Hepatocyte (in vitro differentiated cells): ENCODE results near the gene SAPCD1. TPM values are rescaled to one million over a fixed set of nuclear protein-coding genes. Genes with fewer than 3 reads are reported as not detected.

Experiments used
- DNase-seq: peaks from one replicate; pipeline ENCODE4 v3.0.0-alpha.2; 2016; ENCODE audit warnings: low spot score
- H2AFZ ChIP-seq: fragments of 200-600 bp; sonication (generic); 2 replicates; pipeline ENCODE4 v1.6.0; 2016; ENCODE audit warnings: antibody characterized with exemption, mild to moderate bottlenecking
- H3K27ac ChIP-seq: fragments of 200-600 bp; sonication (generic); 2 replicates; pipeline ENCODE4 v1.5.1; 2016; ENCODE audit warnings: mild to moderate bottlenecking
- H3K27me3 ChIP-seq: fragments of 200-600 bp; sonication (generic); 2 replicates; pipeline ENCODE4 v1.6.1; 2016
- H3K36me3 ChIP-seq: fragments of 200-600 bp; sonication (generic); replicated peaks from 2 replicates; pipeline ENCODE4 v1.5.1; 2016; ENCODE audit warnings: low read depth; ENCODE audit not compliant: insufficient read depth
- H3K4me1 ChIP-seq: fragments of 200-600 bp; sonication (generic); 2 replicates; pipeline ENCODE4 v1.5.1; 2016; ENCODE audit warnings: mild to moderate bottlenecking, moderate library complexity; ENCODE audit not compliant: insufficient read depth
- H3K4me2 ChIP-seq: fragments of 200-600 bp; sonication (generic); 2 replicates; pipeline ENCODE4 v1.6.0; 2016
- H3K4me3 ChIP-seq: fragments of 200-600 bp; sonication (generic); 2 replicates; pipeline ENCODE4 v1.5.1; 2016; ENCODE audit warnings: mild to moderate bottlenecking
- H3K79me2 ChIP-seq: fragments of 200-600 bp; sonication (generic); 2 replicates; pipeline ENCODE4 v1.6.0; 2017; ENCODE audit warnings: mild to moderate bottlenecking
- H3K9me2 ChIP-seq: fragments of 200-600 bp; sonication (generic); replicated peaks from 2 replicates; pipeline ENCODE4 v1.6.0; 2017; ENCODE audit warnings: mild to moderate bottlenecking; ENCODE audit not compliant: insufficient read depth
- H3K9me3 ChIP-seq: fragments of 200-600 bp; sonication (generic); 2 replicates; pipeline ENCODE4 v1.5.1; 2016; ENCODE audit warnings: low read depth, mild to moderate bottlenecking
- H4K20me1 ChIP-seq: fragments of 200-600 bp; sonication (generic); 2 replicates; pipeline ENCODE4 v1.6.0; 2016; ENCODE audit warnings: mild to moderate bottlenecking; ENCODE audit not compliant: insufficient read depth, poor library complexity, severe bottlenecking
- EZH2 ChIP-seq: fragments of 200-600 bp; sonication (generic); IDR thresholded peaks from 2 replicates; pipeline ENCODE4 v1.6.1; 2016; ENCODE audit warnings: antibody characterized with exemption, mild to moderate bottlenecking, borderline replicate concordance
- EZH2phosphoT487 ChIP-seq: fragments of 200-600 bp; sonication (generic); IDR thresholded peaks from one replicate; pipeline ENCODE4 v1.6.1; 2018; ENCODE audit warnings: antibody characterized with exemption, mild to moderate bottlenecking, low read depth, moderate library complexity; ENCODE audit not compliant: unreplicated experiment, severe bottlenecking
- WGBS: methylation state at CpG from one replicate; pipeline ENCODE4 v1.1.6; 2016; ENCODE audit warnings: low lambda C conversion rate; ENCODE audit errors: missing lambda C conversion rate; 5-methylcytosine and 5-hydroxymethylcytosine counted together
- polyA plus RNA-seq: library from polyadenylated mRNA; unstranded; fragments of >200 nt; fragmentation: Nextera tagmentation; extraction: Ambion mirVana; gene quantifications from 2 replicates; pipeline ENCODE4 v1.2.1, GENCODE V29; 2016
- total RNA-seq: library from RNA; depleted of rRNA; stranded (reverse); fragments of >200 nt; gene quantifications from 2 replicates; pipeline ENCODE4 v1.2.3, GENCODE V29; 2014
- TF ChIP-seq, protein P1 (sequence below): fragments of 200-600 bp; sonication (generic); IDR thresholded peaks from 2 replicates; pipeline ENCODE4 v1.5.1; 2016; ENCODE audit warnings: antibody characterized with exemption, mild to moderate bottlenecking; ENCODE audit not compliant: poor library complexity

The SAPCD1 gene
- total and polyA plus RNA-seq, 2 experiments from 2014 or later, result 1.4 to 2.0 TPM

DNA sequence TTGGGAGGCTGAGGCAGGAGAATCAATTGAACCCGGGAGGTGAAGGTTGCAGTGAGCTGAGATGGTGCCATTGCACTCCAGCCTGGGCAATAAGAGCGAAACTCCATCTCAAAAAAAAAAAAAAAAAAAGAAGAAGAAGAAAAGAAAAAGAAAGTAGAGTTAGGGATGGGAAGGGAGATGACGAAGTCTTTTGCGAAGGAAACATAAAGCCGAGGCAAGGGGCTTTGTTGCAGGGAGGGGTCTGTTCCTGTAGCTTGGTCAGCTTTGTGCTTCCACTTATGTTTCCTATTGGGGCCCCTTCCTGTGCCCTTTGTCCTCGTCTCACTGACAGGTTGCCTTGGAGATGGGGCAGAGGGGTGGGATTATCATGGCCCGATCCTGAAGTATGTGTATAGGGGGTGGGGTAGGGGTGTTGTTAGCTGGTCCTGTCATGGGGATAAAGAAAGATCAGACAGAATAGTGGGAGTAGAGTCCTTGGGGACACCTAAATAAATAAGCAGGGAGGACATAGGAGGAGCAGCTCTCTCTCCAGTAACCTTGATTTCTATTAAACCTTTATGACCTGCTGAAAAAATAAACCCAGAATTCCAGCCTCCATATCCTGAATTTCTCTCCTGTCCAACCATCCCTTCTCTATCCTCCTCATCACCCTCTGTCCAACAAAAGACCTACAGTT, 25.0 kb upstream of the SAPCD1 start:
- Histone ChIP-seq H3K36me3 (no peaks in the 10 kb centered on the region), H3K4me2 (peak overlapping the region; percentile 91), H3K27me3 (no peaks in the 10 kb centered on the region), H3K4me1 (peaks cover 37% of the 10 kb centered on the region), H4K20me1 (peaks cover 11% of the 10 kb centered on the region), H3K9me2 (no peaks in the 10 kb centered on the region), H2AFZ (no peak overlapping the region), H3K4me3 (no peak overlapping the region), H3K27ac (peak overlapping the region; percentile 99), H3K79me2 (peaks cover 44% of the 10 kb centered on the region), H3K9me3 (no peaks in the 10 kb centered on the region)
- TF ChIP-seq EZH2phosphoT487 (no peak), EZH2 (no peak)
- TF ChIP-seq, protein P1, sequence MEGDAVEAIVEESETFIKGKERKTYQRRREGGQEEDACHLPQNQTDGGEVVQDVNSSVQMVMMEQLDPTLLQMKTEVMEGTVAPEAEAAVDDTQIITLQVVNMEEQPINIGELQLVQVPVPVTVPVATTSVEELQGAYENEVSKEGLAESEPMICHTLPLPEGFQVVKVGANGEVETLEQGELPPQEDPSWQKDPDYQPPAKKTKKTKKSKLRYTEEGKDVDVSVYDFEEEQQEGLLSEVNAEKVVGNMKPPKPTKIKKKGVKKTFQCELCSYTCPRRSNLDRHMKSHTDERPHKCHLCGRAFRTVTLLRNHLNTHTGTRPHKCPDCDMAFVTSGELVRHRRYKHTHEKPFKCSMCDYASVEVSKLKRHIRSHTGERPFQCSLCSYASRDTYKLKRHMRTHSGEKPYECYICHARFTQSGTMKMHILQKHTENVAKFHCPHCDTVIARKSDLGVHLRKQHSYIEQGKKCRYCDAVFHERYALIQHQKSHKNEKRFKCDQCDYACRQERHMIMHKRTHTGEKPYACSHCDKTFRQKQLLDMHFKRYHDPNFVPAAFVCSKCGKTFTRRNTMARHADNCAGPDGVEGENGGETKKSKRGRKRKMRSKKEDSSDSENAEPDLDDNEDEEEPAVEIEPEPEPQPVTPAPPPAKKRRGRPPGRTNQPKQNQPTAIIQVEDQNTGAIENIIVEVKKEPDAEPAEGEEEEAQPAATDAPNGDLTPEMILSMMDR, result no peak
- WGBS, result 35% methylated on average over 7 of the region's 7 CpGs
- peak; percentile 86 for DNase-seq

DNA sequence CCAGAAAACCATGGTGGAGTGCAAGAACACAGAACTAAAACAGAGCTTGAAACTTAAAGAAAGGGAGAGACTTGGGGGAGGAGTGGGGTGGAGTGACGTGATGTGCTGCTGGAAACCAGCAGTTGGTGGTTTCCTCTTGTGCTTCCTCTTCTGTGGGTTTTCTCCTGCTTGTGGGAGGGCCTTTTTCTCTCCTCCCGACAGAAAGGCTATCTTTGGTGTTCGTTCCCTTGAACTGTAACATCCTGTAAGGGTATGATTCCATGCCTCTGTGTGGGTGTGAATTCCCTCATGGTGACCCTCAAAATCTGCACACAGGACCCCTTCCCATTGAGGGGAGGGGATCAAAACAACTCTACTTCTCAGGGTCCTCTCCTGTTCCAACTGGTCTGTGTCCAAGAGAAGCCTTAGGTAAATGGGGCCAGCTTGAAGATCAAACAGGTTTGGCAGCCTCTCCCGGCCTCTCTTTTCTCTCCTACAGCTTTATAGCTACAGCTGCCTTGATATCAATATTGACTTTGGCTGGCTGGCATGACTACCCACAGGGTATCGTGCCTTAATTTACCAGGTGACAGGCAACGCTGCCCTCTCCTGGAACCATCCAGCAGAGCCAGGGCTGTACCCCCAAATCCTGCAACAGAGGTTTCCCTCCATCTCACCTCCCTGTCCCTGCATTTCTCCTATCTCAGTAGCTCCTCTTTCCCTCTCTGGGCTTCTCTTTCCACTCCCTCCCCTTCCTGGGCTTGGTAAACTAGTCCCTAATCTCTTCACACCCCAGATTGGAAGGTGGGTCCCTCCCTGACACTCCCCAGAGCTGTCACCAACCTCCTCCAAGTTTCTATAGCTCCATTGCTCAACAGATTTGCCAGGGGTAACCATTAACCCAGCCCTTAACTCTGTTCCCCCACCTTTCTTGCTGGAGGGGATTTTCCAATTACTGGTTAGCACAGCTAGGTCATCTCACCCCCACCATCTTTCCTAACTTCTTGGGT, 24.2 kb upstream of the SAPCD1 start:
- TF ChIP-seq, protein P1, result peak; percentile 29
- no peak for TF ChIP-seq EZH2
- TF ChIP-seq EZH2phosphoT487, result no peak
- Histone ChIP-seq H3K27ac (peak overlapping the region; percentile 99), H3K36me3 (no peaks in the 10 kb centered on the region), H3K4me1 (peaks cover 37% of the 10 kb centered on the region), H2AFZ (no peak overlapping the region), H3K79me2 (peaks cover 35% of the 10 kb centered on the region), H3K4me3 (no peak overlapping the region), H3K9me3 (no peaks in the 10 kb centered on the region), H4K20me1 (peaks cover 11% of the 10 kb centered on the region), H3K9me2 (no peaks in the 10 kb centered on the region), H3K27me3 (no peaks in the 10 kb centered on the region), H3K4me2 (peak overlapping the region; percentile 91)
- 15% methylated on average over 6 of the region's 6 CpGs for WGBS
- DNase-seq, result peak; percentile 84

DNA sequence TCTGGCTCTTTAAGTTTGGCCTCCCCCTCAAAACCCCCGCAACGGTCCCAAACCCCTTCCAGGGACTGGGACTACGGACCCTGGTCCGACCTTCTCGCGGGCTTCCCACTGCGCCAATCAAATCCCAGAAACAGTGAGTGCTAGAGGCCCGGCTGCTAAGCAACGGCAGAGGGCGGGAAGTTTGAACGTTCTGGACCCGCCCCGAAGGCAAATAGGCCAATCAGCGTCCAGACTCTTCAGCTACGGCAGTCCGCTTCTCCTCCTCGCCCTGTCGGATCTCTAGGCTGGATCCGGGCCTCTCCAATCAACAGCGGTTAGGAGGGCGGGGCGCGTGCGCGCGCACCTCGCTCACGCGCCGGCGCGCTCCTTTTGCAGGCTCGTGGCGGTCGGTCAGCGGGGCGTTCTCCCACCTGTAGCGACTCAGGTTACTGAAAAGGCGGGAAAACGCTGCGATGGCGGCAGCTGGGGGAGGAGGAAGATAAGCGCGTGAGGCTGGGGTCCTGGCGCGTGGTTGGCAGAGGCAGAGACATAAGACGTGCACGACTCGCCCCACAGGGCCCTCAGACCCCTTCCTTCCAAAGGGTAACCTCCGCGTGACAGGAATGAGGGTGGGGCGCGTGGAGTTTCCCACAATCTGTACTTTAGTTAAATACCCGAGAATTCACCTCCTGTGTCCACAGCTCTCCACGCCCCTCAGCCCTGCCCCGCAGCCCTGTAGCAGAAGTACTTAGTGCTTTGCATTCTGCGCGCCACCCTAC, 22.6 kb upstream of the SAPCD1 start, which contains the start of gene MSH5:
Gene MSH5 (plus strand): TSS at position 367 of the 758 bp plus-strand sequence. CDS start 462 bp downstream, outside the sequence.
- Histone ChIP-seq H3K4me2 (peak within 1 kb of the TSS; percentile 91), H3K9me2 (no peaks in the 10 kb centered on the region), H3K27ac (peak within 1 kb of the TSS; percentile 99), H3K79me2 (peaks cover 20% of the 10 kb centered on the region), H3K36me3 (no peaks in the 10 kb centered on the region), H2AFZ (peak within 1 kb of the TSS; percentile 30), H3K4me1 (peaks cover 30% of the 10 kb centered on the region), H3K4me3 (peak within 1 kb of the TSS; percentile 20), H4K20me1 (no peaks in the 10 kb centered on the region), H3K27me3 (no peaks in the 10 kb centered on the region), H3K9me3 (no peaks in the 10 kb centered on the region)
- TF ChIP-seq, protein P1, result no peak
- TF ChIP-seq EZH2, result no peak
- no peak for TF ChIP-seq EZH2phosphoT487
- peak; percentile 99 for DNase-seq
- WGBS, result 1% methylated on average over 58 of the region's 58 CpGs
